Omental fat pad (tissue), 4 donors: ENCODE results near the gene MOCS2. TPM values are rescaled to one million over a fixed set of nuclear protein-coding genes. Genes with fewer than 3 reads are reported as not detected.

Experiments used
- ATAC-seq: fragments of 150-250 bp; one replicate; pipeline ENCODE4 v1.9.1; 2016; ENCODE audit warnings: mild to moderate bottlenecking, moderate library complexity; ENCODE audit not compliant: low FRiP score
- DNase-seq: peaks from one replicate; pipeline ENCODE4 v3.0.0-alpha.2; 2019; ENCODE audit warnings: low spot score
- CTCF ChIP-seq, 3 donors: fragments of 450-650 bp; IDR thresholded peaks; one replicate each; pipeline ENCODE4 v1.5.1; 2016 to 2017; ENCODE audit warnings: antibody characterized with exemption in 3 of 3, mild to moderate bottlenecking in 3 of 3, moderate library complexity in 2 of 3
- total RNA-seq, 4 donors: library from RNA; depleted of rRNA; stranded (reverse); fragments of >200 nt; gene quantifications; one replicate each; pipeline ENCODE4 v1.1.0, GENCODE V29; 2016

Gene MOCS2
- total RNA-seq = 10 to 100 TPM; 24.1 to 45.3 (median 37.6) TPM

GRCh38 chr5:53109443-53110127 lies at the start of gene MOCS2:
Gene MOCS2, minus strand, starts transcription at chr5:53109757. Its CDS starts 2,583 bp downstream, at chr5:53107174.
- peak; percentile 56 for DNase-seq
- ATAC-seq = peak; percentile 100
- TF ChIP-seq CTCF (IDR thresholded peaks at IDR 0.05) = no peak

- no peak for TF ChIP-seq CTCF (IDR thresholded peaks at IDR 0.05)
- no peak for ATAC-seq
- DNase-seq = peak; percentile 30
These were observed 42.3 kb upstream of the MOCS2 start for GRCh38 chr5:53151713-53152458.

DNA sequence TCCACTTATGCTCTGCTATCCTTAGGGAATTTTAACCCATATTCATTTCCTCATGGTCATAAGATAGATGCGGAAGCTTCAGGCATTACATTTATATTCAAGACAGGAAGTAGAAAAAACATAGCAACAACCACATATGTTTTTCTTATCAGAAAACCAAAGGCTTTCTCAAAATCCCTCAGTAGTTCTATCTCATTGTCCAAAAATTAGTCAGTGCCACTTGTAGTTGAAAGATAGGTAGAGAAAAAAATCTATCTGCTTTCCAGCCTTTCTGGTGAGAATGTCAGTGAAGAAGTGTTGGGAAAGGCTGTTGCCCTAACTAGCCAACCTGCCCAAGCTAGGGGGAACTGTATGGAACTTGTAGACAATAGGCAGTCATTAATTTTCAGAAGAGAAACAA lies 23.5 kb upstream of the MOCS2 start:
- no peak for DNase-seq
- no peak for TF ChIP-seq CTCF (IDR thresholded peaks at IDR 0.05)
- no peak for ATAC-seq

DNA sequence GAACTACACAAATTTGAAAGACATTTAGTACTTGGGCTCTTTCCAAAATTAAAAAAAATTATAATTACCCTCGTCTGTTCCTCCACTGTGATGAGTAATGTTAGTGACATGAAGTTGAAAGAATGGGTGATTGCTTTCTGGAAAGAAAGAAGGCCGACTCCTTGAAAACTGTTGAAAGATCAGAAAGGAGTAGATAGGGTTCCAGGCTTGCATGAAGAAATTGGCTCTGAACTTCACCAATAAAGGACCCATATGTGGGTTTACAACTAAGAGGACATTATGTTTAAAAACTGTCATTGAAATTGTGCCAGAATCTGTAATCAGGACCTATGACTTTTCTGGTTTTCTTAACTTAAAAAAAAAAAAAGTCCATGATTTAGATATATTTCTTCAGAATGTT lies 20.7 kb upstream of the MOCS2 start:
- ATAC-seq (no peak), DNase-seq (no peak)
- no peak for TF ChIP-seq CTCF (IDR thresholded peaks at IDR 0.05)

GRCh38 chr5:53128481-53128880 lies 18.9 kb upstream of the MOCS2 start:
- no peak for ATAC-seq
- no peak for TF ChIP-seq CTCF (IDR thresholded peaks at IDR 0.05)
- no peak for DNase-seq

DNA sequence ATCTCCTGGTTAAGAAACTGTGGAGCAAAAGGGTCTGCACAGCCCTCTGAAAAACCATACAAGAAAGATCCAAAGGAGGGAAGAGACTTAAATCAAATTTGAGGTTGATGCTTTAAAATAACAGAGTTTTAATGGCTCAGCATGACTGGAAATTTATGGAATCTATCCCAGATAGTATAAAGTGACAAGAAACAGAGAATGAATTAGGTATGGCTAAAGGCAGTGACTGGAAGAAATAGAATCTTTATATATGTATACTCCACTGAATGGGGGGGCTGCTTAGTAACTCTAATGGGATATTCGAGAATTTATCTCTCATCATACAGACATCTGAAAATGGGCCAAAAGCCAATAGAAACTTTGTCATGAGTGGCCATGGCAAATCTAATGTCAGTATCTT lies 17.6 kb upstream of the MOCS2 start:
- no peak for TF ChIP-seq CTCF (IDR thresholded peaks at IDR 0.05)
- no peak for DNase-seq
- no peak for ATAC-seq

- TF ChIP-seq CTCF (IDR thresholded peaks at IDR 0.05) = no peak
- ATAC-seq = no peak
- no peak for DNase-seq
These were observed 17.0 kb upstream of the MOCS2 start for GRCh38 chr5:53126521-53126920.
